Measurements from ENCODE around the gene PRDX6.
"Not testable (repeated sequence)": the region's sequence is repeated elsewhere in the genome, so short reads cannot be mapped to it uniquely, and the experiment has no call there.

Gene PRDX6

DNA sequence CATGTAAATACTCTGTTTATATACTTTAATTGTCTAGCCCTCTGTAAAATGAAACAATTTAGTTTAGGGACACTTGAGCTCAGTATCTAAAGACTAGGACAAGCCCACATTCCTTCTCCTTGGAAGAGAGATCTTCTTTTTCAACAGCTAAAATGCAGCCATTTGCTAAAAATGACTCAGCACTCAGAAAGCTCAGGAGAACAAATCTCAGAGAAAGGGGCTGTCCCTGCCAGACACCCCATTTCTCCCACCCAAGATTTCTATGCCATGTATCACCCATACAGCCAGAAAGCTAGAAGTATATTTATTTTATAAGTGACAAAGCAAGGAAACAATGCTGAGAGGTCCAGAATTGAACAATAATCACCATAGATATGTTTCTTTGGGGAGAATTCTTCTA is 23.2 kb upstream of the PRDX6 start:
- Histone ChIP-seq H3K27me3 (ENCODE audit: low read length) (no peaks in the 10 kb centered on the region), H2AFZ (ENCODE audit: low read depth, low read length, severe bottlenecking) (no peak overlapping the region), H3K4me3 (ENCODE audit: insufficient read depth, low read length, poor library complexity, severe bottlenecking) (no peak overlapping the region), H3K36me3 (ENCODE audit: low read length) (peaks cover 7% of the 10 kb centered on the region; the same call in 1 of the 2 replicates), H3K9me3 (ENCODE audit: insufficient read depth, low read length) (no peaks in the 10 kb centered on the region), H3K79me2 (ENCODE audit: insufficient read depth, low read length) (no peaks in the 10 kb centered on the region), H4K20me1 (ENCODE audit: low read depth, low read length) (no peaks in the 10 kb centered on the region; the same call in 1 of the 2 replicates), H3K4me2 (ENCODE audit: low read depth, low read length, poor library complexity, severe bottlenecking) (no peak overlapping the region), H3K9me2 (replicated peaks; ENCODE audit: insufficient read depth, low read length) (no peaks in the 10 kb centered on the region), H3K27ac (ENCODE audit: low read depth, low read length) (no peak overlapping the region), H3F3A (ENCODE audit: insufficient read depth) (no peaks in the 10 kb centered on the region; the same call in 1 of the 2 replicates), H3K9ac (ENCODE audit: low read length) (no peak overlapping the region)
- TF ChIP-seq EZH2phosphoT487 (conservative IDR thresholded peaks at IDR 0.05; ENCODE audit: low read length), result no peak
- TF ChIP-seq, protein P1, sequence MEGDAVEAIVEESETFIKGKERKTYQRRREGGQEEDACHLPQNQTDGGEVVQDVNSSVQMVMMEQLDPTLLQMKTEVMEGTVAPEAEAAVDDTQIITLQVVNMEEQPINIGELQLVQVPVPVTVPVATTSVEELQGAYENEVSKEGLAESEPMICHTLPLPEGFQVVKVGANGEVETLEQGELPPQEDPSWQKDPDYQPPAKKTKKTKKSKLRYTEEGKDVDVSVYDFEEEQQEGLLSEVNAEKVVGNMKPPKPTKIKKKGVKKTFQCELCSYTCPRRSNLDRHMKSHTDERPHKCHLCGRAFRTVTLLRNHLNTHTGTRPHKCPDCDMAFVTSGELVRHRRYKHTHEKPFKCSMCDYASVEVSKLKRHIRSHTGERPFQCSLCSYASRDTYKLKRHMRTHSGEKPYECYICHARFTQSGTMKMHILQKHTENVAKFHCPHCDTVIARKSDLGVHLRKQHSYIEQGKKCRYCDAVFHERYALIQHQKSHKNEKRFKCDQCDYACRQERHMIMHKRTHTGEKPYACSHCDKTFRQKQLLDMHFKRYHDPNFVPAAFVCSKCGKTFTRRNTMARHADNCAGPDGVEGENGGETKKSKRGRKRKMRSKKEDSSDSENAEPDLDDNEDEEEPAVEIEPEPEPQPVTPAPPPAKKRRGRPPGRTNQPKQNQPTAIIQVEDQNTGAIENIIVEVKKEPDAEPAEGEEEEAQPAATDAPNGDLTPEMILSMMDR (IDR thresholded peaks at IDR 0.05; ENCODE audit: insufficient read depth, low read length, poor library complexity, severe bottlenecking), result no peak

GRCh38 chr1:173454966-173455524 is 22.1 kb upstream of the PRDX6 start:
- no peaks in the 10 kb centered on the region for H3K9me3 ChIP-seq (ENCODE audit: insufficient read depth, low read length)
- H2AFZ ChIP-seq (ENCODE audit: low read depth, low read length, severe bottlenecking), result no peak overlapping the region
- no peak overlapping the region for H3K4me2 ChIP-seq (ENCODE audit: low read depth, low read length, poor library complexity, severe bottlenecking)
- no peaks in the 10 kb centered on the region for H3K79me2 ChIP-seq (ENCODE audit: insufficient read depth, low read length)
- H3K9me2 ChIP-seq (replicated peaks; ENCODE audit: insufficient read depth, low read length), result no peaks in the 10 kb centered on the region
- H3K27me3 ChIP-seq (ENCODE audit: low read length), result no peaks in the 10 kb centered on the region
- H3K9ac ChIP-seq (ENCODE audit: low read length), result no peak overlapping the region
- TF ChIP-seq EZH2phosphoT487 (conservative IDR thresholded peaks at IDR 0.05; ENCODE audit: low read length), result no peak
- TF ChIP-seq, protein P1 (IDR thresholded peaks at IDR 0.05; ENCODE audit: insufficient read depth, low read length, poor library complexity, severe bottlenecking), result no peak
- H3K27ac ChIP-seq (ENCODE audit: low read depth, low read length), result no peak overlapping the region
- peaks cover 11% of the 10 kb centered on the region; the same call in 1 of the 2 replicates for H3K36me3 ChIP-seq (ENCODE audit: low read length)
- no peak overlapping the region for H3K4me3 ChIP-seq (ENCODE audit: insufficient read depth, low read length, poor library complexity, severe bottlenecking)
- no peaks in the 10 kb centered on the region; the same call in 1 of the 2 replicates for H4K20me1 ChIP-seq (ENCODE audit: low read depth, low read length)
- H3F3A ChIP-seq (ENCODE audit: insufficient read depth), result no peaks in the 10 kb centered on the region; the same call in 1 of the 2 replicates

DNA sequence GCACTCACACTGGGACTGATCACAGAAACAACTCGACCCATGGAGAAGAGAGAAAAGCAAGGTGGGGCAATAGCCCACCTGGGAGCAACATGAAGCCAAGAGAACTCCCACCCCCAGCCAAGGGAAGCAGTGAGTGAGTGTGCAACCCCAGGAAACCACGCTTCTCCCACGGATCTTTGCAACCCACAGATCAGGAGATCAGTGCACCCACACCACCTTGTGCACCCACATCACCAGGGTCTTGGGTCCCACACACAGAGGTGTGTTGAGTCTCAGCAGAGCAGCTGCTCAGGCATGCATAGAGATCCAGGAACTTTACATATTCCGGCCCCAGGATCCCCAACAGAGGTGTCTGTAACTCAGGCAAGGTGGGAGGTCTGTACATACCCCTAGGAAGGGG is 17.2 kb upstream of the PRDX6 start:
- Histone ChIP-seq H2AFZ (ENCODE audit: low read depth, low read length, severe bottlenecking) (no peak overlapping the region), H3K9me2 (replicated peaks; ENCODE audit: insufficient read depth, low read length) (no peaks in the 10 kb centered on the region), H3K4me2 (ENCODE audit: low read depth, low read length, poor library complexity, severe bottlenecking) (no peak overlapping the region), H3K36me3 (ENCODE audit: low read length) (peaks cover 11% of the 10 kb centered on the region; the same call in 1 of the 2 replicates), H3K4me3 (ENCODE audit: insufficient read depth, low read length, poor library complexity, severe bottlenecking) (no peak overlapping the region), H3K9ac (ENCODE audit: low read length) (no peak overlapping the region), H3K79me2 (ENCODE audit: insufficient read depth, low read length) (peaks cover 10% of the 10 kb centered on the region; the same call in 1 of the 2 replicates), H3F3A (ENCODE audit: insufficient read depth) (no peaks in the 10 kb centered on the region), H4K20me1 (ENCODE audit: low read depth, low read length) (no peaks in the 10 kb centered on the region), H3K9me3 (ENCODE audit: insufficient read depth, low read length) (no peaks in the 10 kb centered on the region), H3K27me3 (ENCODE audit: low read length) (no peaks in the 10 kb centered on the region), H3K27ac (ENCODE audit: low read depth, low read length) (no peak overlapping the region)
- TF ChIP-seq EZH2phosphoT487 (conservative IDR thresholded peaks at IDR 0.05; ENCODE audit: low read length), result no peak
- TF ChIP-seq, protein P1 (IDR thresholded peaks at IDR 0.05; ENCODE audit: insufficient read depth, low read length, poor library complexity, severe bottlenecking), result no peak

DNA sequence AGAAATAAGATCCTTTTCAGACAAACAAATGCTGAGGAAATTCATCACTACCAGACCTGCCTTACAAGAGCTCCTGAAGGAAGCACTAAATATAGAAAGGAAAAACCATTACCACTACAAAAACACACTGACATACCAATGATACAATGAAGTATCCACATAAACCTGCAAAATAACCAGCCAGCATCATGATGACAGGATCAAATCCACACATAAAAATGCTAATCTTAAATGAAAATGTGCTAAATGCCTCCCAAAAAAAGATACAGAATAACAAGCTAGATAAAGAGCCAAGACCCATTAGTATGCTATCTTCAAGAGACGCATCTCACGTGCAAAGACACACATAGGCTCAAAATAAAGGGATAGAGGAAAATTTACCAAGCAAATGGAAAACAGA is 14.5 kb upstream of the PRDX6 start:
- not testable (repeated sequence) for H2AFZ ChIP-seq (ENCODE audit: low read depth, low read length, severe bottlenecking); H3K4me2 ChIP-seq (ENCODE audit: low read depth, low read length, poor library complexity, severe bottlenecking); H3F3A ChIP-seq (ENCODE audit: insufficient read depth); H3K4me3 ChIP-seq (ENCODE audit: insufficient read depth, low read length, poor library complexity, severe bottlenecking); H3K27me3 ChIP-seq (ENCODE audit: low read length); H3K9ac ChIP-seq (ENCODE audit: low read length); H3K27ac ChIP-seq (ENCODE audit: low read depth, low read length); H3K9me3 ChIP-seq (ENCODE audit: insufficient read depth, low read length); H3K9me2 ChIP-seq (replicated peaks; ENCODE audit: insufficient read depth, low read length); H4K20me1 ChIP-seq (ENCODE audit: low read depth, low read length)
- H3K79me2 ChIP-seq (ENCODE audit: insufficient read depth, low read length), result peaks cover 23% of the 10 kb centered on the region
- peaks cover 14% of the 10 kb centered on the region for H3K36me3 ChIP-seq (ENCODE audit: low read length)

- not testable (repeated sequence) for H3K4me2 ChIP-seq (ENCODE audit: low read depth, low read length, poor library complexity, severe bottlenecking); H2AFZ ChIP-seq (ENCODE audit: low read depth, low read length, severe bottlenecking); H3F3A ChIP-seq (ENCODE audit: insufficient read depth); H3K4me3 ChIP-seq (ENCODE audit: insufficient read depth, low read length, poor library complexity, severe bottlenecking); H3K27ac ChIP-seq (ENCODE audit: low read depth, low read length); H4K20me1 ChIP-seq (ENCODE audit: low read depth, low read length); H3K9ac ChIP-seq (ENCODE audit: low read length); H3K9me3 ChIP-seq (ENCODE audit: insufficient read depth, low read length); H3K9me2 ChIP-seq (replicated peaks; ENCODE audit: insufficient read depth, low read length); H3K27me3 ChIP-seq (ENCODE audit: low read length)
- peaks cover 16% of the 10 kb centered on the region for H3K36me3 ChIP-seq (ENCODE audit: low read length)
- H3K79me2 ChIP-seq (ENCODE audit: insufficient read depth, low read length), result peaks cover 30% of the 10 kb centered on the region
Measured at GRCh38 chr1:173464185-173464584, 12.9 kb upstream of the PRDX6 start.
